Measurements from ENCODE around the gene TAF11L2.
"Not testable (repeated sequence)": the region's sequence is repeated elsewhere in the genome, so short reads cannot be mapped to it uniquely, and the experiment has no call there.

TAF11L2 gene

GRCh38 chr5:17497931-17498330 lies at the start of gene TAF11L2:
Gene TAF11L2, plus strand, starts transcription at chr5:17498231.
- DNase-seq, result not testable (repeated sequence)

- no peak for DNase-seq
These were observed 49.2 kb upstream of the TAF11L2 start for GRCh38 chr5:17448877-17449276.

GRCh38 chr5:17452936-17453335 lies 45.1 kb upstream of the TAF11L2 start:
- DNase-seq, result no peak

GRCh38 chr5:17455942-17456341 lies 42.1 kb upstream of the TAF11L2 start:
- no peak for DNase-seq

GRCh38 chr5:17461793-17462192 lies 36.2 kb upstream of the TAF11L2 start:
- no peak for DNase-seq

- DNase-seq, result no peak
These were observed 34.4 kb upstream of the TAF11L2 start for GRCh38 chr5:17463653-17464052.

GRCh38 chr5:17470064-17470463 lies 28.0 kb upstream of the TAF11L2 start:
- DNase-seq, result no peak

- not testable (repeated sequence) for DNase-seq
These were observed 23.0 kb upstream of the TAF11L2 start for GRCh38 chr5:17475064-17475463.

- DNase-seq, result no peak
These were observed 21.0 kb upstream of the TAF11L2 start for GRCh38 chr5:17477043-17477442.

GRCh38 chr5:17477573-17478265 lies 20.3 kb upstream of the TAF11L2 start:
- no peak for DNase-seq

- no peak for DNase-seq
These were observed 16.7 kb upstream of the TAF11L2 start for GRCh38 chr5:17481378-17481777.

GRCh38 chr5:17482790-17483189 lies 15.2 kb upstream of the TAF11L2 start:
- DNase-seq, result no peak

- not testable (repeated sequence) for DNase-seq
These were observed 11.4 kb upstream of the TAF11L2 start for GRCh38 chr5:17486464-17487173.

GRCh38 chr5:17487174-17487512 lies 10.9 kb upstream of the TAF11L2 start:
- no peak for DNase-seq

GRCh38 chr5:17491257-17491656 lies 6.8 kb upstream of the TAF11L2 start:
- not testable (repeated sequence) for DNase-seq

GRCh38 chr5:17492770-17493169 lies 5.3 kb upstream of the TAF11L2 start:
- no peak for DNase-seq

- no peak for DNase-seq
These were observed 585 bp upstream of the TAF11L2 start for GRCh38 chr5:17497446-17497845.

GRCh38 chr5:17511775-17512325 lies 13.8 kb downstream of the TAF11L2 start:
- no peak for DNase-seq

GRCh38 chr5:17517526-17517925 lies 19.5 kb downstream of the TAF11L2 start:
- DNase-seq, result not testable (repeated sequence)

- DNase-seq, result not testable (repeated sequence)
These were observed 20.0 kb downstream of the TAF11L2 start, which contains the start of gene TAF11L3 for GRCh38 chr5:17518067-17518466. Gene TAF11L3, plus strand, starts transcription at chr5:17518367.

- DNase-seq, result not testable (repeated sequence)
These were observed 21.5 kb downstream of the TAF11L2 start for GRCh38 chr5:17519508-17519907.

GRCh38 chr5:17521501-17521900 lies 23.5 kb downstream of the TAF11L2 start, which contains the start of gene TAF11L4:
Gene TAF11L4, plus strand, starts transcription at chr5:17521801.
- not testable (repeated sequence) for DNase-seq

GRCh38 chr5:17524935-17525334 lies 26.9 kb downstream of the TAF11L2 start, which contains the start of gene TAF11L5:
Gene TAF11L5, plus strand, starts transcription at chr5:17525235.
- DNase-seq, result not testable (repeated sequence)

- not testable (repeated sequence) for DNase-seq
These were observed 28.5 kb downstream of the TAF11L2 start for GRCh38 chr5:17526504-17526903.
